Epithelial cell of proximal tubule (primary cell): ENCODE results near the gene PHLPP1. TPM values are rescaled to one million over a fixed set of nuclear protein-coding genes. Genes with fewer than 3 reads are reported as not detected.

ENCODE experiments used
- DNase-seq: peaks from one replicate; pipeline ENCODE4 v3.0.0-alpha.2; 2011; ENCODE audit warnings: low read depth
- H3K4me3 ChIP-seq: 2 replicates; pipeline ENCODE4 v1.5.1; 2011; ENCODE audit warnings: low read depth, mild to moderate bottlenecking, low read length
- CTCF ChIP-seq: conservative IDR thresholded peaks from 2 replicates; pipeline ENCODE4 v1.5.1; 2012; ENCODE audit warnings: low read depth, mild to moderate bottlenecking, low read length
- total RNA-seq: library from RNA; depleted of rRNA; stranded (reverse); fragments of >200 nt; gene quantifications from 2 replicates; pipeline ENCODE4 v1.2.3, GENCODE V29; 2015

The PHLPP1 gene
- total RNA-seq, 1 donor from 2014 or later: 9.0 TPM

GRCh38 chr18:62717925-62718800 is 2.8 kb downstream of the PHLPP1 start:
- no peak for TF ChIP-seq CTCF
- DNase-seq: no peak
- H3K4me3 ChIP-seq: peak overlapping the region; percentile 66

GRCh38 chr18:62720048-62720447 is 4.7 kb downstream of the PHLPP1 start:
- DNase-seq: no peak

GRCh38 chr18:62720766-62721613 is 5.6 kb downstream of the PHLPP1 start:
- no peak overlapping the region for H3K4me3 ChIP-seq
- no peak for DNase-seq
- no peak for TF ChIP-seq CTCF

More at GRCh38 chr18:62720048-62720447, 4.7 kb downstream of the PHLPP1 start:
- TF ChIP-seq CTCF: no peak
- H3K4me3 ChIP-seq: no peak overlapping the region

GRCh38 chr18:62721839-62722795 is 6.8 kb downstream of the PHLPP1 start:
- no peak for TF ChIP-seq CTCF
- no peak overlapping the region for H3K4me3 ChIP-seq
- no peak for DNase-seq

- H3K4me3 ChIP-seq: no peak overlapping the region
- DNase-seq: no peak
- no peak for TF ChIP-seq CTCF
Observed at GRCh38 chr18:62723666-62724281, 8.4 kb downstream of the PHLPP1 start.

- no peak overlapping the region for H3K4me3 ChIP-seq
- no peak for DNase-seq
- TF ChIP-seq CTCF: no peak
Observed at GRCh38 chr18:62725896-62726295, 10.6 kb downstream of the PHLPP1 start.
